Stimulated activated CD4-positive, alpha-beta T cell treated with anti-CD3 and anti-CD28 coated beads, Interleukin-4, amount 100 ng/mL, for 4 hours (primary cell): ENCODE results near the gene UCP3.

Source experiments
- DNase-seq, 2 experiments: peaks; one replicate each; pipeline ENCODE4 v3.0.0-alpha.2; 2020

The UCP3 gene

GRCh38 chr11:74008373-74009229 lies at the start of gene UCP3:
Gene UCP3 (minus strand): TSS chr11:74009085. CDS start chr11:74007042, 2,043 bp downstream.
- no peak for DNase-seq

- DNase-seq, result no peak
Observed at GRCh38 chr11:74057249-74058151, 48.6 kb upstream of the UCP3 start.

GRCh38 chr11:74055938-74056337 lies 47.1 kb upstream of the UCP3 start:
- no peak for DNase-seq

GRCh38 chr11:74050465-74050864 lies 41.6 kb upstream of the UCP3 start:
- no peak for DNase-seq

GRCh38 chr11:74048993-74049392 lies 40.1 kb upstream of the UCP3 start:
- no peak for DNase-seq

- no peak for DNase-seq
Observed at GRCh38 chr11:74044538-74044937, 35.7 kb upstream of the UCP3 start.

GRCh38 chr11:74043450-74043849 lies 34.6 kb upstream of the UCP3 start:
- no peak for DNase-seq

- DNase-seq, result no peak
Observed at GRCh38 chr11:74037309-74037708, 28.4 kb upstream of the UCP3 start.

GRCh38 chr11:74035264-74035663 lies 26.4 kb upstream of the UCP3 start:
- DNase-seq, result no peak

- DNase-seq, result no peak
Observed at GRCh38 chr11:74033046-74033445, 24.2 kb upstream of the UCP3 start.

GRCh38 chr11:74030723-74031676 lies 22.1 kb upstream of the UCP3 start:
- no peak for DNase-seq

GRCh38 chr11:74025467-74026166 lies 16.7 kb upstream of the UCP3 start:
- no peak for DNase-seq

- DNase-seq, result no peak
Observed at GRCh38 chr11:74024261-74025029, 15.6 kb upstream of the UCP3 start.

- DNase-seq, result no peak
Observed at GRCh38 chr11:74023276-74023675, 14.4 kb upstream of the UCP3 start.

- DNase-seq, result no peak
Observed at GRCh38 chr11:74022546-74022945, 13.7 kb upstream of the UCP3 start.

- DNase-seq, result no peak
Observed at GRCh38 chr11:74021998-74022397, 13.1 kb upstream of the UCP3 start.

GRCh38 chr11:74020539-74020938 lies 11.7 kb upstream of the UCP3 start:
- no peak for DNase-seq

GRCh38 chr11:74019860-74020259 lies 11.0 kb upstream of the UCP3 start:
- peak; percentile 29 to 53 for DNase-seq

GRCh38 chr11:74019104-74019738 lies 10.3 kb upstream of the UCP3 start:
- no peak for DNase-seq

- no peak for DNase-seq
Observed at GRCh38 chr11:74018331-74019005, 9.6 kb upstream of the UCP3 start.
